HT1080 (cell line): Measurements from ENCODE around the gene FAM180A. TPM values are rescaled to one million over a fixed set of nuclear protein-coding genes. Genes with fewer than 3 reads are reported as not detected.
"Not testable (repeated sequence)": the region's sequence is repeated elsewhere in the genome, so short reads cannot be mapped to it uniquely, and the experiment has no call there.

Experiments
- DNase-seq: peaks from one replicate; pipeline ENCODE4 v3.0.0-alpha.2; 2015; ENCODE audit warnings: low read depth
- polyA plus RNA-seq, 2 experiments: library from polyadenylated mRNA; depleted of rRNA; stranded (reverse); fragments of >200 nt; gene quantifications; 2 replicates each; pipeline ENCODE4 v1.2.3, GENCODE V29; 2015
- total RNA-seq: library from RNA; depleted of rRNA; stranded (reverse); fragments of >200 nt; shearing (Covaris generic); gene quantifications from 2 replicates; pipeline ENCODE4 v1.2.3, GENCODE V29; 2014; rRNA removed

The FAM180A gene
- total RNA-seq = not detected in 2 replicates
- polyA plus RNA-seq (2015; cell fraction: cytosol; rRNA removed) = 0.20 and 0.43 TPM in 2 replicates
- 0.45 TPM in 1 of 2 replicates, not detected in the other for polyA plus RNA-seq (2015; cell fraction: nucleus; rRNA removed)

GRCh38 chr7:135748770-135749169 lies at the start of gene FAM180A:
Gene FAM180A (minus strand): TSS chr7:135748813. CDS start chr7:135748580, 233 bp downstream.
- DNase-seq = no peak

- no peak for DNase-seq
Measured at GRCh38 chr7:135798095-135798494, 49.5 kb upstream of the FAM180A start.

- no peak for DNase-seq
Measured at GRCh38 chr7:135795846-135796570, 47.4 kb upstream of the FAM180A start.

- no peak for DNase-seq
Measured at GRCh38 chr7:135793841-135794240, 45.2 kb upstream of the FAM180A start.

- DNase-seq = no peak
Measured at GRCh38 chr7:135792866-135793265, 44.3 kb upstream of the FAM180A start.

- no peak for DNase-seq
Measured at GRCh38 chr7:135792363-135792668, 43.7 kb upstream of the FAM180A start.

- no peak for DNase-seq
Measured at GRCh38 chr7:135791543-135792362, 43.1 kb upstream of the FAM180A start.

GRCh38 chr7:135790371-135790977 lies 41.9 kb upstream of the FAM180A start:
- no peak for DNase-seq

GRCh38 chr7:135789956-135790355 lies 41.3 kb upstream of the FAM180A start:
- no peak for DNase-seq

GRCh38 chr7:135789431-135789830 lies 40.8 kb upstream of the FAM180A start:
- no peak for DNase-seq

- DNase-seq = no peak
Measured at GRCh38 chr7:135786911-135787310, 38.3 kb upstream of the FAM180A start.

- DNase-seq = no peak
Measured at GRCh38 chr7:135785065-135785464, 36.5 kb upstream of the FAM180A start.

- DNase-seq = no peak
Measured at GRCh38 chr7:135784013-135784412, 35.4 kb upstream of the FAM180A start.

GRCh38 chr7:135782801-135783200 lies 34.2 kb upstream of the FAM180A start:
- no peak for DNase-seq

GRCh38 chr7:135782377-135782776 lies 33.8 kb upstream of the FAM180A start:
- DNase-seq = no peak

GRCh38 chr7:135777626-135778398 lies 29.2 kb upstream of the FAM180A start:
- no peak for DNase-seq

GRCh38 chr7:135775915-135776314 lies 27.3 kb upstream of the FAM180A start:
- not testable (repeated sequence) for DNase-seq

- no peak for DNase-seq
Measured at GRCh38 chr7:135775230-135775629, 26.6 kb upstream of the FAM180A start.

GRCh38 chr7:135774284-135774683 lies 25.7 kb upstream of the FAM180A start:
- DNase-seq = no peak

GRCh38 chr7:135773464-135773863 lies 24.9 kb upstream of the FAM180A start:
- no peak for DNase-seq

- no peak for DNase-seq
Measured at GRCh38 chr7:135772639-135773222, 24.1 kb upstream of the FAM180A start.
